BLaER1 treated with 17β-estradiol and CSF1 and Interleukin-3, amounts not matched to agents 10 nM and 100 nM (cell line): ENCODE data around the gene MAP3K15.

Experiments
- H3K27ac ChIP-seq, 11 experiments: shearing (Covaris generic); formaldehyde crosslinking; 2 replicates each; pipeline ENCODE4 v1.8.1; 2022
- H3K27me3 ChIP-seq, 11 experiments: shearing (Covaris generic); formaldehyde crosslinking; 2 replicates each; pipeline ENCODE4 v1.8.1; 2022
- H3K36me3 ChIP-seq, 11 experiments: shearing (Covaris generic); formaldehyde crosslinking; 2 replicates each; pipeline ENCODE4 v1.8.1; 2022
- H3K4me1 ChIP-seq, 10 experiments: shearing (Covaris generic); formaldehyde crosslinking; 2 replicates each; pipeline ENCODE4 v1.8.1; 2022
- H3K4me2 ChIP-seq, 11 experiments: shearing (Covaris generic); formaldehyde crosslinking; 2 replicates each; pipeline ENCODE4 v1.8.1; 2022
- H3K4me3 ChIP-seq, 10 experiments: shearing (Covaris generic); formaldehyde crosslinking; 2 replicates each; pipeline ENCODE4 v1.8.1; 2022
- H3K9ac ChIP-seq, 11 experiments: shearing (Covaris generic); formaldehyde crosslinking; 2 replicates each; pipeline ENCODE4 v1.8.1; 2022
- H3K9me3 ChIP-seq, 11 experiments: shearing (Covaris generic); formaldehyde crosslinking; replicated peaks in 1 of 11; 2 replicates each; pipeline ENCODE4 v1.8.1; 2022
- H4K20me1 ChIP-seq, 11 experiments: shearing (Covaris generic); formaldehyde crosslinking; 2 replicates each; pipeline ENCODE4 v1.8.1; 2022
- Cebpa-rat ChIP-seq, 11 experiments: shearing (Covaris generic); IDR thresholded peaks; 2 replicates each; pipeline ENCODE4 v1.8.1; 2022

Gene MAP3K15

GRCh38 chrX:19543951-19544381, 28.7 kb upstream of the MAP3K15 start:
- no peak for TF ChIP-seq Cebpa-rat (IDR thresholded peaks at IDR 0.05)
- H3K4me3 ChIP-seq = no peak overlapping the region

GRCh38 chrX:19543020-19543715, 27.9 kb upstream of the MAP3K15 start:
- Histone ChIP-seq H3K4me2 (no peak overlapping the region), H3K9me3 (no peaks in the 10 kb centered on the region), H3K9ac (no peak overlapping the region), H4K20me1 (peaks cover 0 to 41% (median 6%) of the 10 kb centered on the region in 11 experiments; a peak in 10 of 22 replicates), H3K27me3 (no peaks in the 10 kb centered on the region; a peak in 1 of 22 replicates), H3K4me3 (no peak overlapping the region), H3K4me1 (peaks cover 0 to 22% (median 7%) of the 10 kb centered on the region in 10 experiments; a peak in 10 of 20 replicates), H3K27ac (no peak overlapping the region), H3K36me3 (peaks cover 3 to 79% (median 49%) of the 10 kb centered on the region in 11 experiments; a peak in 16 of 22 replicates)
- TF ChIP-seq Cebpa-rat (IDR thresholded peaks at IDR 0.05) = no peak

More at GRCh38 chrX:19543951-19544381, 28.7 kb upstream of the MAP3K15 start:
- peaks cover 0 to 41% (median 6%) of the 10 kb centered on the region in 11 experiments; a peak in 10 of 22 replicates for H4K20me1 ChIP-seq
- no peaks in the 10 kb centered on the region for H3K9me3 ChIP-seq
- no peak overlapping the region for H3K27ac ChIP-seq
- no peak overlapping the region for H3K4me2 ChIP-seq
- H3K9ac ChIP-seq = no peak overlapping the region
- H3K4me1 ChIP-seq = peaks cover 0 to 22% (median 7%) of the 10 kb centered on the region in 10 experiments; a peak in 10 of 20 replicates
- peaks cover 5 to 85% (median 54%) of the 10 kb centered on the region in 11 experiments; a peak in 17 of 22 replicates for H3K36me3 ChIP-seq
- H3K27me3 ChIP-seq = no peaks in the 10 kb centered on the region; a peak in 1 of 22 replicates

GRCh38 chrX:19541931-19542330, 26.6 kb upstream of the MAP3K15 start:
- Histone ChIP-seq H3K9me3 (no peaks in the 10 kb centered on the region), H3K36me3 (peaks cover 0 to 76% (median 44%) of the 10 kb centered on the region in 11 experiments; a peak in 15 of 22 replicates), H3K27ac (no peak overlapping the region), H3K9ac (no peak overlapping the region), H3K27me3 (no peaks in the 10 kb centered on the region; a peak in 1 of 22 replicates), H3K4me1 (peaks cover 0 to 22% (median 7%) of the 10 kb centered on the region in 10 experiments; a peak in 10 of 20 replicates), H3K4me3 (no peak overlapping the region), H3K4me2 (peak overlapping the region in 5 of 11 experiments; percentile 18 to 37 (median 28); a peak in 4 of 22 replicates), H4K20me1 (peaks cover 0 to 41% (median 6%) of the 10 kb centered on the region in 11 experiments; a peak in 11 of 22 replicates)
- no peak for TF ChIP-seq Cebpa-rat (IDR thresholded peaks at IDR 0.05)

GRCh38 chrX:19541196-19541595, 25.9 kb upstream of the MAP3K15 start:
- peak overlapping the region in 4 of 11 experiments; percentile 25 to 37 (median 28); a peak in 8 of 22 replicates for H3K4me2 ChIP-seq
- H3K4me3 ChIP-seq = no peak overlapping the region
- H3K36me3 ChIP-seq = peaks cover 0 to 76% (median 44%) of the 10 kb centered on the region in 11 experiments; a peak in 16 of 22 replicates
- no peaks in the 10 kb centered on the region; a peak in 1 of 22 replicates for H3K27me3 ChIP-seq
- no peak overlapping the region for H3K27ac ChIP-seq
- H3K9ac ChIP-seq = no peak overlapping the region
- TF ChIP-seq Cebpa-rat (IDR thresholded peaks at IDR 0.05) = no peak
- H3K4me1 ChIP-seq = peaks cover 0 to 22% (median 7%) of the 10 kb centered on the region in 10 experiments; a peak in 10 of 20 replicates
- peaks cover 0 to 36% (median 6%) of the 10 kb centered on the region in 11 experiments; a peak in 11 of 22 replicates for H4K20me1 ChIP-seq
- H3K9me3 ChIP-seq = no peaks in the 10 kb centered on the region

GRCh38 chrX:19540076-19540475, 24.8 kb upstream of the MAP3K15 start:
- no peak for TF ChIP-seq Cebpa-rat (IDR thresholded peaks at IDR 0.05)
- Histone ChIP-seq H3K36me3 (peaks cover 0 to 72% (median 38%) of the 10 kb centered on the region in 11 experiments; a peak in 16 of 22 replicates), H3K4me1 (peaks cover 0 to 22% (median 7%) of the 10 kb centered on the region in 10 experiments; a peak in 10 of 20 replicates), H4K20me1 (peaks cover 0 to 36% (median 6%) of the 10 kb centered on the region in 11 experiments; a peak in 11 of 22 replicates), H3K4me3 (no peak overlapping the region), H3K4me2 (no peak overlapping the region), H3K9ac (no peak overlapping the region), H3K9me3 (no peaks in the 10 kb centered on the region), H3K27me3 (no peaks in the 10 kb centered on the region; a peak in 1 of 22 replicates), H3K27ac (no peak overlapping the region)

GRCh38 chrX:19539665-19540064, 24.4 kb upstream of the MAP3K15 start:
- H4K20me1 ChIP-seq = peaks cover 0 to 36% (median 6%) of the 10 kb centered on the region in 11 experiments; a peak in 11 of 22 replicates
- H3K4me2 ChIP-seq = no peak overlapping the region
- H3K27ac ChIP-seq = no peak overlapping the region
- H3K9ac ChIP-seq = no peak overlapping the region
- H3K9me3 ChIP-seq = no peaks in the 10 kb centered on the region
- H3K36me3 ChIP-seq = peaks cover 0 to 72% (median 38%) of the 10 kb centered on the region in 11 experiments; a peak in 16 of 22 replicates
- peaks cover 0 to 22% (median 7%) of the 10 kb centered on the region in 10 experiments; a peak in 10 of 20 replicates for H3K4me1 ChIP-seq
- TF ChIP-seq Cebpa-rat (IDR thresholded peaks at IDR 0.05) = no peak
- H3K27me3 ChIP-seq = no peaks in the 10 kb centered on the region; a peak in 1 of 22 replicates
- H3K4me3 ChIP-seq = no peak overlapping the region

GRCh38 chrX:19535476-19535875, 20.2 kb upstream of the MAP3K15 start:
- Histone ChIP-seq H3K4me3 (no peak overlapping the region), H3K27me3 (no peaks in the 10 kb centered on the region), H3K9ac (no peak overlapping the region), H3K36me3 (peaks cover 0 to 38% (median 15%) of the 10 kb centered on the region in 11 experiments; a peak in 12 of 22 replicates), H4K20me1 (peaks cover 0 to 13% (median 0%) of the 10 kb centered on the region in 11 experiments; a peak in 1 of 22 replicates), H3K9me3 (no peaks in the 10 kb centered on the region), H3K27ac (no peak overlapping the region), H3K4me2 (no peak overlapping the region), H3K4me1 (peaks cover 0 to 4% (median 0%) of the 10 kb centered on the region in 10 experiments; a peak in 3 of 20 replicates)
- no peak for TF ChIP-seq Cebpa-rat (IDR thresholded peaks at IDR 0.05)

GRCh38 chrX:19532709-19533108, 17.4 kb upstream of the MAP3K15 start:
- H3K4me2 ChIP-seq = no peak overlapping the region
- no peak overlapping the region for H3K4me3 ChIP-seq
- H3K9ac ChIP-seq = no peak overlapping the region
- no peaks in the 10 kb centered on the region; a peak in 1 of 22 replicates for H4K20me1 ChIP-seq
- no peak overlapping the region for H3K27ac ChIP-seq
- peaks cover 0 to 8% (median 0%) of the 10 kb centered on the region in 10 experiments; a peak in 2 of 20 replicates for H3K4me1 ChIP-seq
- no peaks in the 10 kb centered on the region for H3K27me3 ChIP-seq
- no peak for TF ChIP-seq Cebpa-rat (IDR thresholded peaks at IDR 0.05)
- H3K36me3 ChIP-seq = peaks cover 0 to 21% (median 6%) of the 10 kb centered on the region in 11 experiments; a peak in 6 of 22 replicates
- no peaks in the 10 kb centered on the region for H3K9me3 ChIP-seq

- no peaks in the 10 kb centered on the region for H3K36me3 ChIP-seq
- H4K20me1 ChIP-seq = no peaks in the 10 kb centered on the region
- TF ChIP-seq Cebpa-rat (IDR thresholded peaks at IDR 0.05) = no peak
- peaks cover 0 to 3% (median 0%) of the 10 kb centered on the region in 10 experiments; a peak in 1 of 20 replicates for H3K4me1 ChIP-seq
- H3K4me2 ChIP-seq = no peak overlapping the region
- peaks cover 0 to 16% (median 6%) of the 10 kb centered on the region in 11 experiments; a peak in 13 of 22 replicates for H3K9me3 ChIP-seq
- no peak overlapping the region for H3K27ac ChIP-seq
- no peak overlapping the region for H3K4me3 ChIP-seq
- peaks cover 0 to 11% (median 0%) of the 10 kb centered on the region in 11 experiments; a peak in 2 of 22 replicates for H3K27me3 ChIP-seq
- no peak overlapping the region for H3K9ac ChIP-seq
Observed at GRCh38 chrX:19517965-19518364, 2.7 kb upstream of the MAP3K15 start.
